Memory B cell (primary cell): ENCODE results near the gene OR6N2.

Source experiments
- ATAC-seq: fragments of 150-1000 bp; cut with Tn5 transposase; 2 replicates; pipeline ENCODE4 v1.10.0; 2021; ENCODE audit warnings: low read depth, mild to moderate bottlenecking, moderate library complexity
- DNase-seq, 2 donors: peaks; one replicate each; pipeline ENCODE4 v3.0.0; 2022; ENCODE audit warnings: low spot score in 2 of 2
- H3K27ac Mint-ChIP-seq: one replicate; pipeline ENCODE4 v1.8.0; 2022; ENCODE audit warnings: mild to moderate bottlenecking, moderate library complexity, mixed read lengths
- H3K27me3 Mint-ChIP-seq: one replicate; pipeline ENCODE4 v1.8.0; 2022; ENCODE audit warnings: mixed read lengths
- H3K36me3 Mint-ChIP-seq: one replicate; pipeline ENCODE4 v1.8.0; 2022; ENCODE audit warnings: mild to moderate bottlenecking, mixed read lengths
- H3K4me1 Mint-ChIP-seq: one replicate; pipeline ENCODE4 v1.8.0; 2022; ENCODE audit warnings: mixed read lengths
- H3K4me3 Mint-ChIP-seq: one replicate; pipeline ENCODE4 v1.8.0; 2022; ENCODE audit warnings: mild to moderate bottlenecking, moderate library complexity, mixed read lengths
- H3K9me3 Mint-ChIP-seq: one replicate; pipeline ENCODE4 v1.8.0; 2022; ENCODE audit warnings: mixed read lengths

OR6N2 gene

GRCh38 chr1:158801396-158801795 lies 20.4 kb upstream of the OR6N2 start:
- no peak for DNase-seq
- Mint-ChIP-seq H3K9me3 (no peaks in the 10 kb centered on the region), H3K36me3 (no peaks in the 10 kb centered on the region), H3K4me3 (no peak overlapping the region), H3K27me3 (peaks cover 7% of the 10 kb centered on the region), H3K4me1 (peaks cover 5% of the 10 kb centered on the region), H3K27ac (no peak overlapping the region)
- no peak for ATAC-seq

- no peak for DNase-seq
- Mint-ChIP-seq H3K9me3 (no peaks in the 10 kb centered on the region), H3K4me3 (no peak overlapping the region), H3K36me3 (no peaks in the 10 kb centered on the region), H3K27me3 (peaks cover 7% of the 10 kb centered on the region), H3K27ac (no peak overlapping the region), H3K4me1 (peaks cover 7% of the 10 kb centered on the region)
- no peak for ATAC-seq
Observed at GRCh38 chr1:158800526-158800925, 19.5 kb upstream of the OR6N2 start.

- ATAC-seq (no peak), DNase-seq (no peak)
- Mint-ChIP-seq H3K4me3 (no peak overlapping the region), H3K27ac (no peak overlapping the region), H3K27me3 (peaks cover 7% of the 10 kb centered on the region), H3K4me1 (peaks cover 7% of the 10 kb centered on the region), H3K36me3 (no peaks in the 10 kb centered on the region), H3K9me3 (no peaks in the 10 kb centered on the region)
Observed at GRCh38 chr1:158799689-158800088, 18.7 kb upstream of the OR6N2 start.

GRCh38 chr1:158798531-158798930 lies 17.5 kb upstream of the OR6N2 start:
- H3K4me3 Mint-ChIP-seq: no peak overlapping the region
- peaks cover 7% of the 10 kb centered on the region for H3K27me3 Mint-ChIP-seq
- peaks cover 7% of the 10 kb centered on the region for H3K4me1 Mint-ChIP-seq
- DNase-seq (no peak), ATAC-seq (no peak)
- no peaks in the 10 kb centered on the region for H3K36me3 Mint-ChIP-seq
- no peak overlapping the region for H3K27ac Mint-ChIP-seq
- H3K9me3 Mint-ChIP-seq: no peaks in the 10 kb centered on the region

GRCh38 chr1:158794247-158794646 lies 13.2 kb upstream of the OR6N2 start:
- Mint-ChIP-seq H3K27ac (no peak overlapping the region), H3K4me3 (no peak overlapping the region), H3K36me3 (no peaks in the 10 kb centered on the region), H3K9me3 (no peaks in the 10 kb centered on the region), H3K27me3 (no peaks in the 10 kb centered on the region), H3K4me1 (peaks cover 2% of the 10 kb centered on the region)
- ATAC-seq (no peak), DNase-seq (no peak)

GRCh38 chr1:158793604-158794003 lies 12.6 kb upstream of the OR6N2 start:
- Mint-ChIP-seq H3K4me1 (peaks cover 2% of the 10 kb centered on the region), H3K4me3 (no peak overlapping the region), H3K27me3 (no peaks in the 10 kb centered on the region), H3K9me3 (no peaks in the 10 kb centered on the region), H3K36me3 (no peaks in the 10 kb centered on the region), H3K27ac (no peak overlapping the region)
- ATAC-seq: peak; percentile 69
- peak in 1 of 2 donors; percentile 17 for DNase-seq

- peaks cover 3% of the 10 kb centered on the region for H3K36me3 Mint-ChIP-seq
- ATAC-seq: no peak
- peaks cover 12% of the 10 kb centered on the region for H3K27me3 Mint-ChIP-seq
- no peak within 1 kb of the TSS for H3K27ac Mint-ChIP-seq
- no peaks in the 10 kb centered on the region for H3K9me3 Mint-ChIP-seq
- H3K4me3 Mint-ChIP-seq: no peak within 1 kb of the TSS
- peaks cover 2% of the 10 kb centered on the region for H3K4me1 Mint-ChIP-seq
- no peak for DNase-seq
Observed at GRCh38 chr1:158771950-158772866, 8.8 kb downstream of the OR6N2 start, which contains the start of gene OR6N1. OR6N1 (minus strand) TSS chr1:158772195; CDS start chr1:158766682, 5,513 bp downstream.

GRCh38 chr1:158754420-158754819 lies 26.6 kb downstream of the OR6N2 start, which contains the start of gene OR6K6:
OR6K6 (plus strand) TSS chr1:158754720; CDS start chr1:158754888, 168 bp downstream.
- no peak within 1 kb of the TSS for H3K4me3 Mint-ChIP-seq
- no peak for ATAC-seq

GRCh38 chr1:158752155-158752712 lies 28.8 kb downstream of the OR6N2 start:
- H3K9me3 Mint-ChIP-seq: no peaks in the 10 kb centered on the region
- ATAC-seq: no peak

More at GRCh38 chr1:158754420-158754819, 26.6 kb downstream of the OR6N2 start, which contains the start of gene OR6K6:
- no peak for DNase-seq
- Mint-ChIP-seq H3K27me3 (peaks cover 8% of the 10 kb centered on the region), H3K27ac (no peak within 1 kb of the TSS), H3K4me1 (no peaks in the 10 kb centered on the region), H3K36me3 (no peaks in the 10 kb centered on the region), H3K9me3 (no peaks in the 10 kb centered on the region)

GRCh38 chr1:158735848-158736247 lies 45.2 kb downstream of the OR6N2 start:
- H3K27ac Mint-ChIP-seq: no peak overlapping the region
- no peak overlapping the region for H3K4me3 Mint-ChIP-seq
- peaks cover 4% of the 10 kb centered on the region for H3K4me1 Mint-ChIP-seq
- no peak for ATAC-seq
- H3K9me3 Mint-ChIP-seq: no peaks in the 10 kb centered on the region
- H3K27me3 Mint-ChIP-seq: peaks cover 6% of the 10 kb centered on the region
- no peak for DNase-seq
- H3K36me3 Mint-ChIP-seq: no peaks in the 10 kb centered on the region

More at GRCh38 chr1:158752155-158752712, 28.8 kb downstream of the OR6N2 start:
- no peaks in the 10 kb centered on the region for H3K4me1 Mint-ChIP-seq
- H3K27me3 Mint-ChIP-seq: peaks cover 8% of the 10 kb centered on the region
- no peak for DNase-seq
- no peak overlapping the region for H3K27ac Mint-ChIP-seq
- H3K4me3 Mint-ChIP-seq: no peak overlapping the region
- no peaks in the 10 kb centered on the region for H3K36me3 Mint-ChIP-seq

GRCh38 chr1:158732524-158732923 lies 48.5 kb downstream of the OR6N2 start:
- Mint-ChIP-seq H3K4me1 (peaks cover 4% of the 10 kb centered on the region), H3K27ac (no peak overlapping the region), H3K4me3 (no peak overlapping the region), H3K27me3 (no peaks in the 10 kb centered on the region), H3K36me3 (no peaks in the 10 kb centered on the region), H3K9me3 (no peaks in the 10 kb centered on the region)
- ATAC-seq: no peak
- no peak for DNase-seq

- H3K27me3 Mint-ChIP-seq: peaks cover 1% of the 10 kb centered on the region
- peaks cover 4% of the 10 kb centered on the region for H3K4me1 Mint-ChIP-seq
- no peak for DNase-seq
- H3K27ac Mint-ChIP-seq: no peak overlapping the region
- H3K4me3 Mint-ChIP-seq: no peak overlapping the region
- ATAC-seq: no peak
- no peaks in the 10 kb centered on the region for H3K9me3 Mint-ChIP-seq
- H3K36me3 Mint-ChIP-seq: no peaks in the 10 kb centered on the region
Observed at GRCh38 chr1:158731707-158732106, 49.3 kb downstream of the OR6N2 start.

GRCh38 chr1:158730453-158730852 lies 50.6 kb downstream of the OR6N2 start:
- DNase-seq: no peak
- no peak for ATAC-seq
- Mint-ChIP-seq H3K4me1 (no peaks in the 10 kb centered on the region), H3K27ac (no peak overlapping the region), H3K36me3 (no peaks in the 10 kb centered on the region), H3K9me3 (no peaks in the 10 kb centered on the region), H3K27me3 (peaks cover 3% of the 10 kb centered on the region), H3K4me3 (no peak overlapping the region)

- Mint-ChIP-seq H3K27me3 (peaks cover 11% of the 10 kb centered on the region), H3K9me3 (no peaks in the 10 kb centered on the region), H3K27ac (no peak overlapping the region), H3K4me3 (no peak overlapping the region), H3K36me3 (no peaks in the 10 kb centered on the region), H3K4me1 (no peaks in the 10 kb centered on the region)
- DNase-seq (no peak), ATAC-seq (no peak)
Observed at GRCh38 chr1:158728510-158729225, 52.3 kb downstream of the OR6N2 start.
